Ovary (tissue), 3 donors: ENCODE results near the gene LMBR1L.

Experiments used
- CTCF ChIP-seq, 3 donors: fragments of 450-650 bp in 2 of 3; fragments of 200-600 bp in 1 of 3; IDR thresholded peaks; one replicate each; pipeline versions ENCODE4 v1.5.1 to v1.8.0; 2016 to 2022; ENCODE audit warnings: antibody characterized with exemption in 3 of 3, mild to moderate bottlenecking in 1 of 3
- EP300 ChIP-seq: sonication (generic); formaldehyde crosslinking; IDR thresholded peaks from one replicate; pipeline ENCODE4 v1.6.1; 2017; ENCODE audit warnings: antibody characterized with exemption
- POLR2A ChIP-seq: fragments of 450-650 bp; IDR thresholded peaks from one replicate; pipeline ENCODE4 v1.6.1; 2017; ENCODE audit warnings: antibody characterized with exemption, mild to moderate bottlenecking, moderate library complexity
- donor health status: DM: no; HTN: no; CAD: no.

GRCh38 chr12:49048953-49049352 lies 61.7 kb downstream of the LMBR1L start:
- TF ChIP-seq CTCF (IDR thresholded peaks at IDR 0.05) (no peak), POLR2A (no peak), EP300 (no peak)
